Fibroblast of the aortic adventitia (primary cell): ENCODE data around the gene CASKIN1. TPM values are rescaled to one million over a fixed set of nuclear protein-coding genes. Genes with fewer than 3 reads are reported as not detected.
A peak's percentile ranks its signal among the peaks of the same experiment; 100 is the strongest.
"Not testable (repeated sequence)": the region's sequence is repeated elsewhere in the genome, so short reads cannot be mapped to it uniquely, and the experiment has no call there.

Experiments used
- DNase-seq: peaks from one replicate; pipeline ENCODE4 v3.0.0-alpha.2; 2010; ENCODE audit warnings: low read depth
- H3K4me3 ChIP-seq: 2 replicates; pipeline ENCODE4 v1.5.1; 2011; ENCODE audit warnings: low read depth, mild to moderate bottlenecking, control low read depth, low read length, moderate library complexity
- CTCF ChIP-seq: IDR thresholded peaks from 2 replicates; pipeline ENCODE4 v1.5.1; 2011; ENCODE audit warnings: mild to moderate bottlenecking, low read length, control low read depth, inconsistent platforms; ENCODE audit not compliant: insufficient read depth
- total RNA-seq: library from RNA; depleted of rRNA; stranded (reverse); fragments of >200 nt; gene quantifications from 2 replicates; pipeline ENCODE4 v1.2.3, GENCODE V29; 2012; ENCODE audit warnings: low replicate concordance

Gene CASKIN1
- total RNA-seq = 0.18 TPM in 1 of 2 replicates, not detected in the other

GRCh38 chr16:2196162-2196980 lies at the start of gene CASKIN1:
Gene CASKIN1 (minus strand): TSS chr16:2196605. CDS start chr16:2196432, 173 bp downstream.
- DNase-seq = no peak
- TF ChIP-seq CTCF = no peak
- peak within 1 kb of the TSS; percentile 46 for H3K4me3 ChIP-seq

GRCh38 chr16:2244926-2245795 lies 48.8 kb upstream of the CASKIN1 start:
- DNase-seq = no peak
- no peak overlapping the region for H3K4me3 ChIP-seq
- no peak for TF ChIP-seq CTCF

GRCh38 chr16:2244301-2244700 lies 47.9 kb upstream of the CASKIN1 start:
- TF ChIP-seq CTCF = no peak
- no peak overlapping the region for H3K4me3 ChIP-seq
- no peak for DNase-seq

GRCh38 chr16:2243781-2244180 lies 47.4 kb upstream of the CASKIN1 start:
- TF ChIP-seq CTCF = no peak
- no peak for DNase-seq
- no peak overlapping the region for H3K4me3 ChIP-seq

GRCh38 chr16:2243031-2243528 lies 46.7 kb upstream of the CASKIN1 start:
- TF ChIP-seq CTCF = no peak
- DNase-seq = no peak

GRCh38 chr16:2242598-2242997 lies 46.2 kb upstream of the CASKIN1 start:
- no peak for TF ChIP-seq CTCF
- H3K4me3 ChIP-seq = no peak overlapping the region
- no peak for DNase-seq

More at GRCh38 chr16:2243031-2243528, 46.7 kb upstream of the CASKIN1 start:
- no peak overlapping the region for H3K4me3 ChIP-seq

- not testable (repeated sequence) for H3K4me3 ChIP-seq, DNase-seq
These were observed 43.9 kb upstream of the CASKIN1 start for GRCh38 chr16:2240331-2240730.
